ENCODE measurements around the gene KRTAP1-5.

- TF ChIP-seq POLR2A (IDR thresholded peaks at IDR 0.05; ENCODE audit: low read length) = no peak
- no peak for TF ChIP-seq GATA1 (IDR thresholded peaks at IDR 0.05; ENCODE audit: low read depth, low read length)
These were observed 40.3 kb upstream of the KRTAP1-5 start for GRCh38 chr17:41067281-41067680.
